Stimulated activated memory B cell treated with anti-CD40 and anti-IgM and Interleukin-4, amounts not matched to agents 10 μg/mL and 1 μg/mL and 100 μg/mL, for 72 hours (primary cell): ENCODE measurements around the gene C10orf120.

Experiments used
- ATAC-seq: fragments of 150-1000 bp; cut with Tn5 transposase; 2 replicates; pipeline ENCODE4 v1.10.0; 2021
- H3K27ac Mint-ChIP-seq: one replicate; pipeline ENCODE4 v1.8.0; 2022; ENCODE audit warnings: mild to moderate bottlenecking, mixed read lengths
- H3K27me3 Mint-ChIP-seq: one replicate; pipeline ENCODE4 v1.8.0; 2022; ENCODE audit warnings: mixed read lengths
- H3K36me3 Mint-ChIP-seq: one replicate; pipeline ENCODE4 v1.8.0; 2022; ENCODE audit warnings: mixed read lengths
- H3K4me1 Mint-ChIP-seq: one replicate; pipeline ENCODE4 v1.8.0; 2022; ENCODE audit warnings: mixed read lengths
- H3K4me3 Mint-ChIP-seq: one replicate; pipeline ENCODE4 v1.8.0; 2022; ENCODE audit warnings: mild to moderate bottlenecking, moderate library complexity, mixed read lengths
- H3K9me3 Mint-ChIP-seq: one replicate; pipeline ENCODE4 v1.8.0; 2022; ENCODE audit warnings: mixed read lengths

Gene C10orf120

GRCh38 chr10:122699796-122700455, at the start of gene C10orf120:
Gene C10orf120 (minus strand): TSS chr10:122699846. CDS start chr10:122699790, 56 bp downstream.
- Mint-ChIP-seq H3K36me3 (no peaks in the 10 kb centered on the region), H3K27ac (no peak within 1 kb of the TSS), H3K9me3 (no peaks in the 10 kb centered on the region), H3K4me3 (no peak within 1 kb of the TSS), H3K27me3 (no peaks in the 10 kb centered on the region), H3K4me1 (peaks cover 6% of the 10 kb centered on the region)
- no peak for ATAC-seq

DNA sequence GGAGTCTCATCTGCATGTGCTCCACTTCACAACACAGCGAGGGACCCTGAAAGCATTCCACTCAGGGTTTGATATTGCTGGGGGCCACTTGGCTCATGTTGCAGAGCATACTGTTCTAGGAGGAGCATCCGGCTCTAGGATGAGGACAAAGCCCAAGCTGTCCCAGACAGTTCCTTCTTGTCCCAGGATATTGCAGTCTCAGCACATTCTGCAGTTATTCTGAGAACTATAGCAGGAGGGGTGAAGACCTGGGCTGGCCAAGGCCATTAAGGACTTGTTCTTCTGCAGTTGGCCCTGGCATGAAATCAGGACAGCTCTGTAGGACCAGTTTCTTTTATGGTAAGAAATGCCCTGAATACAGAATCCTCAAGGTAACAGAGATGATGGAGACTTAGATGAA, 48.9 kb upstream of the C10orf120 start:
- H3K4me1 Mint-ChIP-seq: no peaks in the 10 kb centered on the region
- H3K27me3 Mint-ChIP-seq: no peaks in the 10 kb centered on the region
- H3K9me3 Mint-ChIP-seq: no peaks in the 10 kb centered on the region
- H3K27ac Mint-ChIP-seq: no peak overlapping the region
- H3K4me3 Mint-ChIP-seq: no peak overlapping the region
- ATAC-seq: no peak
- H3K36me3 Mint-ChIP-seq: no peaks in the 10 kb centered on the region

DNA sequence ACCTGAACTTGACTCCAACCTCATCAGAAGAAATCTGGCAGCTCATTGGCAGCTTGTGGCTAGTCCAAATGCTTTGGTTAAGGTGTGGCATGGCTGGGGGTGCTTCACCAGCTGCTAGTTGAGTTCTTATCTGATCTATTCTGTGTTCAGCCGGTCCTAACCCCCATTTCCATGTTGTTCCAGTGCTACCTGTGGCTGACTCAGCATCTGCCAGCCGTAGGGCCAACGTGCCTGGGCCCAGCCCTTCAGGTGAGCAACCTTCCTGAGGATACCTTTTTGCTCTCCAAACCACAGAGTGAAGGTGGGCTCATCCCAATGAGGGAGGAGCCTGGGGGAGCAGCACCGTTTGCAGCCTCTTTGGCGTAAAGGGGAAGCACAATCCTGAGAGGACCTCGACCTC, 46.8 kb upstream of the C10orf120 start:
- Mint-ChIP-seq H3K27ac (no peak overlapping the region), H3K4me1 (no peaks in the 10 kb centered on the region), H3K9me3 (no peaks in the 10 kb centered on the region), H3K27me3 (no peaks in the 10 kb centered on the region), H3K36me3 (no peaks in the 10 kb centered on the region), H3K4me3 (no peak overlapping the region)
- no peak for ATAC-seq

DNA sequence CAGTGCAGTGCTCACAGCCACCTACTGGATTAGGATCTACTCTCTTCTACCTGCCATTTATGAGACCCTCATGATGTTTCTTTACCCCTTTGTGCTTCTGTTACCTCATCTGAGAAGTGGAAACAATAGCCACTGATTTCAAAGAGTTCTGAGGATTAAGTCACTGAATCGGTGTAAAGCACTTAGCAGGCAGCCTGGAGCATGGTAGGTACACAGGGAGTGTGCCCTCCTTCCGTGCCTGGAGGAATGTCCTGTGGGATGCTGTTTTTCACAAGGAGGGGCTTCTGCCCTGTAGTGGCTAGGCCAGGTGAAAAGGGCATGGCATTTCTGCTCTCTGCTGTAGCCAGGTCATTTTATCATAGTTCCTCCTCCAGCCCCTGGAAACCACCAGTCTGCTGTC, 44.6 kb upstream of the C10orf120 start:
- Mint-ChIP-seq H3K27ac (no peak overlapping the region), H3K4me1 (no peaks in the 10 kb centered on the region), H3K9me3 (no peaks in the 10 kb centered on the region), H3K4me3 (no peak overlapping the region), H3K36me3 (no peaks in the 10 kb centered on the region), H3K27me3 (no peaks in the 10 kb centered on the region)
- no peak for ATAC-seq

GRCh38 chr10:122740640-122741039, 41.0 kb upstream of the C10orf120 start:
- H3K4me3 Mint-ChIP-seq: no peak overlapping the region
- no peaks in the 10 kb centered on the region for H3K27me3 Mint-ChIP-seq
- H3K36me3 Mint-ChIP-seq: no peaks in the 10 kb centered on the region
- no peak overlapping the region for H3K27ac Mint-ChIP-seq
- H3K4me1 Mint-ChIP-seq: no peaks in the 10 kb centered on the region
- H3K9me3 Mint-ChIP-seq: no peaks in the 10 kb centered on the region
- ATAC-seq: no peak

DNA sequence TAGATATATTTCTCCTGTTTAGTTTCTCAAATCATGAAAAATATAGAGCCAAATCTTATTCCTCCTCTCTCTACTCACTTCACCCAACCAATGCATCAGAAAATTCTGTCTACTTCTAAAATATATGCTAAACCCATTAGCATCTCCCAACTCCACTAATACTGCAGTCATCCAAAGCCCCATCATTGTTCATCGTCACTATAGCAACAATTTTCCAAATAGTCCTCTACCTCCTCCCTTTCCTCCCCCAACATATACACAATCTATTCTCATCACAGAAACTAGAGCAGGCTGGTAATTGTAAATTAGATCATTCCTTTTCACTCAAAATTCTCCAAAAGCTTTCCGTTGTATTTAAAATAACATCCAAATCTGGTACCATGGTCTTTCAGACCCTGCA, 38.4 kb upstream of the C10orf120 start:
- Mint-ChIP-seq H3K4me1 (no peaks in the 10 kb centered on the region), H3K27me3 (no peaks in the 10 kb centered on the region), H3K9me3 (no peaks in the 10 kb centered on the region), H3K4me3 (no peak overlapping the region), H3K27ac (no peak overlapping the region), H3K36me3 (no peaks in the 10 kb centered on the region)
- no peak for ATAC-seq

DNA sequence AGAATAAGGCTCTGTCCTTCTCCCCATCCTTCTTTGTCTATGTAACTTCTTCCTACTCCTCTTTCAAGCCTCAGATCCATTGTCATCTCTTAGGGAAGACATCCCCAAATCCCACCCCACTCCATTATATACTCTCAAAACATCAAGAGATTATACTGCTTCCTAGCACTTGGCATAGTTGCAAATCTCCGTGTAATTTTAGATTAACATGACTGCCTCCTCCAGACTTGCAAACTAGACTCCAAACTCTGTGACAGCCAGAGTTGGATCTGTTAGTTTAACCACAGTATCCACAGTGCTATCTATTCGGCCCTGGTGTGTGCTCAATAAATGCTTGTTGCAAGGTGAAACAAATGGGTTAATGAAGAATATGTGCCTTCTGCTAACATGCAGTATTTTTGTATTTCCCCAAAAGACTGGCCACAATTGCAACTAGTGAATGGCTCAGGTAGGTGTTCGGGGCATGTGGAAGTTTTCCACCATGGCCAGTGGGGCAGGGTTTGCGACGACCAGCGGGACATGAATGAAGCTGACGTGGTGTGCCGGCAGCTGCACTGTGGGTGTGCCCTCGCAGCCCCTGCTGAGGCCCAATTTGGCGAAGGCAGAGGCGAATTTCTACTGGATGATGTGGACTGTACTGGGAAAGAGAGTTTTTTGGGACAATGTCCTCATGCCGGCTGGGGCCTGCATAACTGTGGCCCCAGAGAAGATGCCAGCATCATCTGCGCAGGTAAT, 34.5 kb upstream of the C10orf120 start:
- no peaks in the 10 kb centered on the region for H3K4me1 Mint-ChIP-seq
- no peak for ATAC-seq
- no peak overlapping the region for H3K4me3 Mint-ChIP-seq

DNA sequence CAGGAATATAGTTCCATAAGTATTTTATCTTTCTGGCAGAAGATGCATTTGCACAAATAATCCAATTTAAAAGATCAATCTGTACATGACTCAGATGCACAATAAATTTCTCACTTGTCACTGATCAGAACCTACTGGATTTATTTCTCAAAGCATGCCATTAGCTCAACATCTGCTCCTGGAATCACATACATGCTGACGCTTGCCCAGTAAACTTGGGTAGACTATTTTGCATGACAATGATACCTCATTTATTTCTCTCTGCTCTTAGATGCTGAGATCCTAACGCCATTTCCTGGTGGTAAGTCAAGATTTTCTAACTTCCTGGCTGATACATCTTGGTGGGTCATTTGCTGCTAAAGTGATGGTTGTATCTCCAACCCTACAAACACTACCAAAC, 33.8 kb upstream of the C10orf120 start:
- no peaks in the 10 kb centered on the region for H3K36me3 Mint-ChIP-seq
- peaks cover 9% of the 10 kb centered on the region for H3K27me3 Mint-ChIP-seq
- no peak overlapping the region for H3K4me3 Mint-ChIP-seq
- no peak for ATAC-seq
- no peaks in the 10 kb centered on the region for H3K4me1 Mint-ChIP-seq
- H3K27ac Mint-ChIP-seq: no peak overlapping the region
- H3K9me3 Mint-ChIP-seq: no peaks in the 10 kb centered on the region

More for the DNA sequence above, 34.5 kb upstream of the C10orf120 start:
- H3K27me3 Mint-ChIP-seq: peaks cover 9% of the 10 kb centered on the region
- H3K36me3 Mint-ChIP-seq: no peaks in the 10 kb centered on the region
- no peaks in the 10 kb centered on the region for H3K9me3 Mint-ChIP-seq
- no peak overlapping the region for H3K27ac Mint-ChIP-seq

- Mint-ChIP-seq H3K36me3 (no peaks in the 10 kb centered on the region), H3K4me3 (no peak overlapping the region), H3K27ac (no peak overlapping the region), H3K4me1 (no peaks in the 10 kb centered on the region), H3K9me3 (no peaks in the 10 kb centered on the region), H3K27me3 (peaks cover 9% of the 10 kb centered on the region)
- ATAC-seq: peak; percentile 39
Measured at GRCh38 chr10:122730238-122730637, 30.6 kb upstream of the C10orf120 start.

DNA sequence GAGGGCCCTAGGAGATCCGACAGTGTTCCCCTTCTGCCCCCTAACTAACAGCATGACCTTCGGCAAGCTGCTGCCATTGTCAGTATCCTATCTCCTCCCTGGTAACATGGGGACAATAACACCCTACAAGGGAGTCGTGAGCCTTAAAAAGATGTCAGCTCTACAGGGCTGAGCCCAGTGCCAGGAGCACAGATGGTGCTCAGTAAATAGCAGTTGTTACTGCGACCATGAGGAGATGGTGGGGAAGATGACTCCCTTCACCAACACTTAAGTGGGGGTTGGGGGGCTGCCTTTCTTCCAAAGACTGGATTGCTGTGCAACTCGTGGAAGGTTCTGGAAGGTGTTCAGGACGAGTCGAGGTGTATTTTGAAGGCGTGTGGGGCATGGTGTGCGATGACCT, 29.5 kb upstream of the C10orf120 start:
- Mint-ChIP-seq H3K27me3 (peaks cover 9% of the 10 kb centered on the region), H3K4me1 (no peaks in the 10 kb centered on the region), H3K4me3 (no peak overlapping the region), H3K9me3 (no peaks in the 10 kb centered on the region), H3K36me3 (no peaks in the 10 kb centered on the region), H3K27ac (no peak overlapping the region)
- ATAC-seq: no peak

DNA sequence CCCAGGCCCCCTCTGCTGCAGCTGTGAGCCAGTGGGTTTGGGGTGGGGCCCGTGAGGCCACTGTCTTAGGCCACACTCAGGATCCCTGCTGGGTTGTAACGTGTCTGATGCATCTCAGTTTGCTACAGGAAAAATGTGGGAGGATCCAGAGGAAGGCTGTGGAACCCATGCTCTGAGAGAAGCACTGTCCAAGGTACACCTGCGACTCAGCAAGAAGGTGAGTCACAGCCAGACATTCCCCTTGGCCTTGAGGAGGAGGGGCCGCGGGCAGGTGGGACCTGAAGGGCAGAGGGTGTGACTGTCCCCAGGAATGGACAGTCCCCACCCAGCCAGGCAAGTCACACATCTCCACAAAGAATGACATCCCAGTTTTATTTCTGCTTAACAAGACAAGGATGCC, 27.8 kb upstream of the C10orf120 start:
- Mint-ChIP-seq H3K4me3 (no peak overlapping the region), H3K27me3 (peaks cover 8% of the 10 kb centered on the region), H3K4me1 (no peaks in the 10 kb centered on the region), H3K27ac (no peak overlapping the region), H3K9me3 (no peaks in the 10 kb centered on the region), H3K36me3 (no peaks in the 10 kb centered on the region)
- ATAC-seq: no peak

DNA sequence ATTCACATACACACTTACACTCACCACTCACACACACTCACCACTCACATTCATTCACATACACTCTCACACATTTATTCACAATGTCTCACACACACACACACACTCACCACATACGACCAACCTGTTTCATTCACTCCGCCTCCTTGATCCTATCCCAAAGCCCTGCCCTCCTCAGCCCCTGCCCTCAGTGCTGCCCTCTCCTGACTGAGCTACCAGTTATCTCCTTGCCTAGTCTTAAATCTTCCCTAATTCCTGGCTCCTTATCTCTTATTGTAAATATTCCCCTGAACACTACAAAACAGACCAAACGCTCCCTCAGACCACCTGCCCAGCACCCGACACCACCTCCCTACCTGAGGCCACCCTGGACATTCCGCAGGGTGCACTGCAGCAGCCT, 26.1 kb upstream of the C10orf120 start:
- H3K4me3 Mint-ChIP-seq: no peak overlapping the region
- ATAC-seq: no peak
- no peaks in the 10 kb centered on the region for H3K9me3 Mint-ChIP-seq
- H3K36me3 Mint-ChIP-seq: no peaks in the 10 kb centered on the region
- no peaks in the 10 kb centered on the region for H3K27me3 Mint-ChIP-seq
- no peaks in the 10 kb centered on the region for H3K4me1 Mint-ChIP-seq
- H3K27ac Mint-ChIP-seq: no peak overlapping the region

DNA sequence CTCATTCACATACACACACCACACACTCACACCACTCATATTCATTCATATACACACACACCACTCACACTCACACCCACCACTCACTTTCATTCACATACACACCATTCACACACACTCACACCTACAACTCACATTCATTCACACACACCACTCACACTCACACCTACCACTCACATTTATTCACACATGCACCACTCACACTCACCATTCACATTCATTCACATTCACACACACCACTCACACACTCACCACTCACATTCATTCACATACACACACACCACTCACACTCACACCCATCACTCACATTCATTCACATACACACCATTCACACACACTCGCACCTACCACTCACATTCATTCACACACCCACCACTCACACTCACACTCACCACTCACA, 25.4 kb upstream of the C10orf120 start:
- Mint-ChIP-seq H3K36me3 (no peaks in the 10 kb centered on the region), H3K27ac (no peak overlapping the region), H3K4me1 (no peaks in the 10 kb centered on the region), H3K4me3 (no peak overlapping the region), H3K27me3 (no peaks in the 10 kb centered on the region), H3K9me3 (no peaks in the 10 kb centered on the region)
- ATAC-seq: no peak

GRCh38 chr10:122721111-122721510, 21.5 kb upstream of the C10orf120 start:
- no peaks in the 10 kb centered on the region for H3K27me3 Mint-ChIP-seq
- no peaks in the 10 kb centered on the region for H3K4me1 Mint-ChIP-seq
- no peaks in the 10 kb centered on the region for H3K9me3 Mint-ChIP-seq
- H3K27ac Mint-ChIP-seq: no peak overlapping the region
- H3K36me3 Mint-ChIP-seq: no peaks in the 10 kb centered on the region
- no peak overlapping the region for H3K4me3 Mint-ChIP-seq
- no peak for ATAC-seq

DNA sequence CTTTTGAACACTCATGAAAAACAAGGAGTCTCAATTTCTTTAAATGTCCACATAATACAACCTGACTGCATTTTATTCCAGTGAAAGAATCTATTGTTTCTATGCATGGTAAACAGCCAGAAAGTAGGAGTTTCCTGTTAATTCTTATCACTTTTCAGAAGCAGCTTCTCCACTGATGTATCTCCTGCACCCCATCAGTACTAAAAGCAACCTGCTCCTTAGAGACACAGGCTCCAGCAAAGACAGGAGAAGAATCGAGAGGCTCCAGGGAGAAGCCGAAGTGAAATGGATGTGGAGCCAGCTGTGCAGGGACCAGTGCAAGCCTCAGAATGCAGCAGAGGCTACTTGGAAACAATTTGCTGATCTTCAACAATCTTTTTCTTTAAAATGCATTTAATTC, 16.4 kb upstream of the C10orf120 start:
- no peaks in the 10 kb centered on the region for H3K36me3 Mint-ChIP-seq
- H3K4me1 Mint-ChIP-seq: no peaks in the 10 kb centered on the region
- H3K4me3 Mint-ChIP-seq: no peak overlapping the region
- no peak overlapping the region for H3K27ac Mint-ChIP-seq
- no peak for ATAC-seq
- no peaks in the 10 kb centered on the region for H3K27me3 Mint-ChIP-seq
- H3K9me3 Mint-ChIP-seq: no peaks in the 10 kb centered on the region

DNA sequence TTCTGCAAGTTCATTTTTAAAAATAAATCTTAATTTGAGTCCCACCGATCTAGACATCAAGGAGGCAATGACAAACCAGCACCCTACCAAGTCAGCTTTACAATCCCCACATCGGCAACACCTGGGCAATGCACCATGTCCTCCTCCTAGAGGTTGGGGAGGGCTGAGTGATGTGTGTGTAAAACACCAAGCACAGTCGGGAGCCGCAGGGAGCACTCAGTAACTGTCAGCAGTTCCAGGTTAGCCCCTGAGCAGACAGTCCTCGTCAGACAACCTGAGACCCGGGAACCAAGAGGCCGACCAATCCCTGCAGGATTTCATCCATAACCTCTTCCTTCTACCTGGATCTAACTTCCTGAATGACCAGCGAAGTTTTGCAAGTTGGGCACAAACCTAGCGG, 15.9 kb upstream of the C10orf120 start:
- Mint-ChIP-seq H3K4me1 (no peaks in the 10 kb centered on the region), H3K27me3 (no peaks in the 10 kb centered on the region), H3K36me3 (no peaks in the 10 kb centered on the region), H3K4me3 (no peak overlapping the region), H3K9me3 (no peaks in the 10 kb centered on the region), H3K27ac (no peak overlapping the region)
- no peak for ATAC-seq
